ENCODE data around the gene LRRC8D. TPM values are rescaled to one million over a fixed set of nuclear protein-coding genes. Genes with fewer than 3 reads are reported as not detected.

LRRC8D gene
- total and polyA plus RNA-seq, 9 of the 15 experiments (the other 6 are each of a cell fraction or from before 2014, with no cell fraction given): 3.4 to 53.9 (median 15.9) TPM

GRCh38 chr1:89865498-89866382, 44.9 kb downstream of the LRRC8D start:
- Histone ChIP-seq H4K20me1 (replicated peaks; ENCODE audit: control insufficient read depth, insufficient read depth, low read length) (no peaks in the 10 kb centered on the region), H3K9ac (ENCODE audit: insufficient read depth in 1 of 2, low read depth in 2 of 2, low read length in 2 of 2) (no peak overlapping the region), H2AFZ (ENCODE audit: low read depth, low read length) (no peak overlapping the region), H3K36me3 (ENCODE audit: control insufficient read depth, insufficient read depth, low read length) (peaks cover 36% of the 10 kb centered on the region), H3K79me2 (ENCODE audit: control insufficient read depth, insufficient read depth, low read length) (peaks cover 8% of the 10 kb centered on the region; the same call in 2 of the 3 replicates), H3K9me1 (ENCODE audit: control insufficient read depth, insufficient read depth, low read length) (peaks cover 3% of the 10 kb centered on the region), H3K27me3 (ENCODE audit: control insufficient read depth in 2 of 2, insufficient read depth in 2 of 2, low read length in 2 of 2) (no peaks in the 10 kb centered on the region), H3K4me1 (replicated peaks in 1 of 2; ENCODE audit: control insufficient read depth in 2 of 2, insufficient read depth in 2 of 2, low read length in 2 of 2) (peaks cover 3 to 22% of the 10 kb centered on the region in 2 experiments; a peak in 3 of 5 replicates), H3K27ac (ENCODE audit: extremely low read depth, low read depth, low read length) (no peak overlapping the region), H3K4me2 (ENCODE audit: insufficient read depth, low read length) (no peak overlapping the region), H3K4me3 (no peak overlapping the region), H3K9me3 (replicated peaks; ENCODE audit: control insufficient read depth, insufficient read depth, low read depth, low read length) (no peaks in the 10 kb centered on the region)
- in situ Hi-C loops (cut with MboI): no loop called here
- CTCF ChIA-PET (ENCODE audit: low intra/inter-chr PET ratio): no interaction called here
- ATAC-seq (no peak), FAIRE-seq (no peak), DNase-seq (ENCODE audit: extremely low read depth in 1 of 4, low spot score in 3 of 4) (no peak)
- BruUV-seq (replicated peaks): no TSS peak
- 30% methylated on average over 4 of the region's 4 CpGs for WGBS (ENCODE audit: insufficient coverage, low coverage, missing lambda C conversion rate)
- POLR2A ChIA-PET: interaction anchor here (0.6 to 0.9 kb wide), 3 partner anchors 8 to 1963 kb away, joined by 3 to 5 read pairs (median 3); no protein-coding TSS in a partner anchor
- intact Hi-C loops (cut with micrococcal nuclease): no loop called here
- TF ChIP-seq ATF1 (CRISPR knock-in tag; IDR thresholded peaks at IDR 0.05) (no peak), ATF1 (tag; IDR thresholded peaks at IDR 0.05) (no peak), MCM5 (IDR thresholded peaks at IDR 0.05; ENCODE audit: low read depth) (no peak), ZNF717 (CRISPR knock-in tag; IDR thresholded peaks at IDR 0.05) (no peak), BHLHE40 (IDR thresholded peaks at IDR 0.05; ENCODE audit: low read length) (no peak), SMAD4 (CRISPR knock-in tag; conservative IDR thresholded peaks at IDR 0.05) (no peak), VEZF1 (CRISPR knock-in tag; IDR thresholded peaks at IDR 0.05) (no peak), GTF2A2 (tag; IDR thresholded peaks at IDR 0.05) (no peak), ZNF318 (IDR thresholded peaks at IDR 0.05; ENCODE audit: borderline replicate concordance in 1 of 2, low read depth in 1 of 2) (no peak)
- TF ChIP-seq, protein P1, sequence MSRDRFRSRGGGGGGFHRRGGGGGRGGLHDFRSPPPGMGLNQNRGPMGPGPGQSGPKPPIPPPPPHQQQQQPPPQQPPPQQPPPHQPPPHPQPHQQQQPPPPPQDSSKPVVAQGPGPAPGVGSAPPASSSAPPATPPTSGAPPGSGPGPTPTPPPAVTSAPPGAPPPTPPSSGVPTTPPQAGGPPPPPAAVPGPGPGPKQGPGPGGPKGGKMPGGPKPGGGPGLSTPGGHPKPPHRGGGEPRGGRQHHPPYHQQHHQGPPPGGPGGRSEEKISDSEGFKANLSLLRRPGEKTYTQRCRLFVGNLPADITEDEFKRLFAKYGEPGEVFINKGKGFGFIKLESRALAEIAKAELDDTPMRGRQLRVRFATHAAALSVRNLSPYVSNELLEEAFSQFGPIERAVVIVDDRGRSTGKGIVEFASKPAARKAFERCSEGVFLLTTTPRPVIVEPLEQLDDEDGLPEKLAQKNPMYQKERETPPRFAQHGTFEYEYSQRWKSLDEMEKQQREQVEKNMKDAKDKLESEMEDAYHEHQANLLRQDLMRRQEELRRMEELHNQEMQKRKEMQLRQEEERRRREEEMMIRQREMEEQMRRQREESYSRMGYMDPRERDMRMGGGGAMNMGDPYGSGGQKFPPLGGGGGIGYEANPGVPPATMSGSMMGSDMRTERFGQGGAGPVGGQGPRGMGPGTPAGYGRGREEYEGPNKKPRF (IDR thresholded peaks at IDR 0.05; ENCODE audit: low read depth, low read length): no peak
